SK-N-SH (cell line): ENCODE measurements around the gene SLCO2A1. TPM values are rescaled to one million over a fixed set of nuclear protein-coding genes. Genes with fewer than 3 reads are reported as not detected.

Source experiments
- CTCF ChIA-PET: fragments of 300-600, 350-600 bp; formaldehyde crosslinking; extraction: SDS; loops from one replicate; lab custom pipeline; 2021; lab: Yijun Ruan, JAX
- POLR2A ChIA-PET: fragments of 350-600 bp; sonication (Branson Sonifier 250); formaldehyde crosslinking; extraction: SDS; loops from one replicate; lab custom pipeline; 2020; ENCODE audit warnings: antibody characterized with exemption, inconsistent platforms; lab: Yijun Ruan, JAX
- DNase-seq: peaks from one replicate; pipeline ENCODE4 v3.0.0; 2012
- H2AFZ ChIP-seq: fragments of 200-600 bp; sonication (generic); 2 replicates; pipeline ENCODE4 v1.8.1; 2016; ENCODE audit warnings: antibody characterized with exemption, mild to moderate bottlenecking, low read depth
- H3F3A ChIP-seq: fragments of 200-600 bp; sonication (generic); replicated peaks from 2 replicates; pipeline ENCODE3; 2016; ENCODE audit warnings: antibody characterized with exemption, mild to moderate bottlenecking; ENCODE audit not compliant: insufficient read depth
- H3K27ac ChIP-seq, 2 experiments: fragments of 200-500 bp in 1 of 2; fragments of 200-600 bp in 1 of 2; sonication (Bioruptor generic) in 1 of 2; sonication (generic), shearing (Covaris generic) in 1 of 2; 2 replicates each; pipeline versions ENCODE4 v1.5.1 to v1.6.1; 2014 to 2016; ENCODE audit warnings: low read depth in 2 of 2, inconsistent platforms in 1 of 2, low read length in 1 of 2, mild to moderate bottlenecking in 1 of 2, mixed read lengths in 1 of 2
- H3K27me3 ChIP-seq: fragments of 200-600 bp; sonication (generic), shearing (Covaris generic); 2 replicates; pipeline ENCODE4 v1.6.1; 2016; ENCODE audit warnings: mixed run types; ENCODE audit not compliant: insufficient read depth
- H3K36me3 ChIP-seq, 2 experiments: fragments of 200-500 bp in 1 of 2; fragments of 200-600 bp in 1 of 2; sonication (Bioruptor generic) in 1 of 2; sonication (generic) in 1 of 2; replicated peaks in 1 of 2; 2 replicates each; pipeline versions ENCODE3 to v1.5.1; 2014 to 2016; ENCODE audit warnings: low read length in 1 of 2, mild to moderate bottlenecking in 1 of 2; ENCODE audit not compliant: insufficient read depth in 2 of 2, control insufficient read depth in 1 of 2
- H3K4me1 ChIP-seq, 2 experiments: fragments of 200-500 bp in 1 of 2; fragments of 200-600 bp in 1 of 2; sonication (Bioruptor generic) in 1 of 2; sonication (generic), shearing (Covaris generic) in 1 of 2; 2 replicates each; pipeline versions ENCODE4 v1.5.1 to v1.6.1; 2014 to 2016; ENCODE audit warnings: low read depth in 1 of 2, low read length in 1 of 2, mixed run types in 1 of 2; ENCODE audit not compliant: insufficient read depth in 2 of 2, control insufficient read depth in 1 of 2
- H3K4me2 ChIP-seq: fragments of 200-600 bp; sonication (generic), shearing (Covaris generic); 2 replicates; pipeline ENCODE4 v1.6.1; 2017; ENCODE audit warnings: mixed run types
- H3K4me3 ChIP-seq, 2 experiments: fragments of 200-500 bp in 1 of 2; fragments of 200-600 bp in 1 of 2; sonication (Bioruptor generic) in 1 of 2; sonication (generic), shearing (Covaris generic) in 1 of 2; 2 replicates each; pipeline versions ENCODE4 v1.5.1 to v1.8.1; 2014 to 2016; ENCODE audit warnings: low read depth in 2 of 2, inconsistent platforms in 1 of 2, low read length in 1 of 2, mild to moderate bottlenecking in 1 of 2, mixed read lengths in 1 of 2, moderate library complexity in 1 of 2
- H3K79me2 ChIP-seq: fragments of 200-600 bp; sonication (generic); 2 replicates; pipeline ENCODE4 v1.8.1; 2017; ENCODE audit warnings: mild to moderate bottlenecking; ENCODE audit not compliant: insufficient read depth
- H3K9ac ChIP-seq: fragments of 200-600 bp; sonication (generic); 2 replicates; pipeline ENCODE4 v1.6.1; 2017; ENCODE audit warnings: mixed run types
- H3K9me2 ChIP-seq: fragments of 200-600 bp; sonication (generic); 2 replicates; pipeline ENCODE4 v1.6.1; 2017; ENCODE audit warnings: mixed run types
- H3K9me3 ChIP-seq: fragments of 200-600 bp; sonication (generic); 2 replicates; pipeline ENCODE4 v1.6.1; 2017; ENCODE audit warnings: mixed run types, mild to moderate bottlenecking, moderate library complexity
- H4K20me1 ChIP-seq: fragments of 200-600 bp; sonication (generic); 2 replicates; pipeline ENCODE4 v1.6.1; 2017; ENCODE audit warnings: mild to moderate bottlenecking, mixed run types; ENCODE audit not compliant: insufficient read depth
- FOXJ3 ChIP-seq: sonication (generic); formaldehyde crosslinking; IDR thresholded peaks from 2 replicates; pipeline ENCODE4 v1.5.1; 2020; ENCODE audit warnings: mild to moderate bottlenecking, missing genetic modification reagents
- GABPA ChIP-seq: IDR thresholded peaks from 2 replicates; pipeline ENCODE4 v1.4.0; 2012; ENCODE audit warnings: low read depth, mild to moderate bottlenecking
- JUND ChIP-seq: IDR thresholded peaks from 2 replicates; pipeline ENCODE4 v1.4.0; 2012
- MEF2A ChIP-seq: IDR thresholded peaks from 2 replicates; pipeline ENCODE4 v1.4.0; 2012; ENCODE audit warnings: low read depth, borderline replicate concordance
- NFIC ChIP-seq: IDR thresholded peaks from 2 replicates; pipeline ENCODE4 v1.4.0; 2012; ENCODE audit warnings: borderline replicate concordance
- NRF1 ChIP-seq: IDR thresholded peaks from 2 replicates; pipeline ENCODE4 v1.6.1; 2012; ENCODE audit warnings: low read depth, mild to moderate bottlenecking, low read length
- PBX3 ChIP-seq: IDR thresholded peaks from 2 replicates; pipeline ENCODE4; 2012
- RCOR1 ChIP-seq: fragments of 150-350 bp; IDR thresholded peaks from 2 replicates; pipeline ENCODE4 v1.6.1; 2017; ENCODE audit warnings: antibody characterized with exemption, low read length
- REST ChIP-seq: IDR thresholded peaks from 2 replicates; pipeline ENCODE4 v1.6.1; 2012; ENCODE audit warnings: mild to moderate bottlenecking, low read depth, low read length, moderate library complexity
- RXRA ChIP-seq: IDR thresholded peaks from 2 replicates; pipeline ENCODE4 v1.4.0; 2012; ENCODE audit warnings: low read depth, mild to moderate bottlenecking, borderline replicate concordance
- SIN3A ChIP-seq: IDR thresholded peaks from 2 replicates; pipeline ENCODE4 v1.6.1; 2012; ENCODE audit warnings: low read depth, mild to moderate bottlenecking, low read length, moderate library complexity, borderline replicate concordance
- SMC3 ChIP-seq: IDR thresholded peaks from 2 replicates; pipeline ENCODE4 v1.6.1; 2012; ENCODE audit warnings: low read depth, low read length, improper control_type of control experiment
- YY1 ChIP-seq: IDR thresholded peaks from 2 replicates; pipeline ENCODE4 v1.4.0; 2012; ENCODE audit warnings: low read depth, mild to moderate bottlenecking
- WGBS: methylation state at CpG from one replicate; pipeline ENCODE4 v1.1.6; 2017; ENCODE audit warnings: low lambda C conversion rate; 5-methylcytosine and 5-hydroxymethylcytosine counted together
- polyA plus RNA-seq, 3 experiments: library from polyadenylated mRNA; depleted of rRNA; stranded (reverse); fragments of >200 nt; gene quantifications; 2 replicates each; pipeline ENCODE4 v1.2.3, GENCODE V29; 2012

The SLCO2A1 gene
- polyA plus RNA-seq, 1 of the 3 experiments (the other 2 are of a cell fraction), result 9.3 TPM

- Histone ChIP-seq H3K4me1 (peaks cover 0 to 9% of the 10 kb centered on the region in 2 experiments; a peak in 1 of 4 replicates), H3K27ac (no peak overlapping the region), H3K36me3 (no peaks in the 10 kb centered on the region), H3K27me3 (no peaks in the 10 kb centered on the region), H3K9me3 (no peaks in the 10 kb centered on the region), H3F3A (no peaks in the 10 kb centered on the region), H3K9me2 (no peaks in the 10 kb centered on the region), H3K79me2 (no peaks in the 10 kb centered on the region), H2AFZ (no peak overlapping the region), H3K4me2 (no peak overlapping the region), H3K4me3 (no peak overlapping the region), H4K20me1 (no peaks in the 10 kb centered on the region), H3K9ac (no peak overlapping the region)
- no peak for TF ChIP-seq YY1
- no peak for TF ChIP-seq RCOR1
- no peak for TF ChIP-seq SMC3
- DNase-seq, result no peak
- CTCF ChIA-PET, result interaction anchor here (1.3 kb wide), 1 partner anchor 241 kb away, joined by 4 read pairs; no protein-coding TSS in a partner anchor
- POLR2A ChIA-PET, result no interaction called here
- 73% methylated on average over 5 of the region's 5 CpGs for WGBS
Observed at GRCh38 chr3:133970339-133970738, 59.4 kb downstream of the SLCO2A1 start.

GRCh38 chr3:133967992-133968892, 61.5 kb downstream of the SLCO2A1 start:
- Histone ChIP-seq H3K9me2 (no peaks in the 10 kb centered on the region), H3K9ac (no peak overlapping the region), H2AFZ (no peak overlapping the region), H3K36me3 (no peaks in the 10 kb centered on the region), H3K27ac (no peak overlapping the region), H3K4me2 (no peak overlapping the region), H3K4me3 (no peak overlapping the region), H3K27me3 (no peaks in the 10 kb centered on the region), H4K20me1 (no peaks in the 10 kb centered on the region), H3K4me1 (peaks cover 0 to 9% of the 10 kb centered on the region in 2 experiments; a peak in 1 of 4 replicates), H3K9me3 (no peaks in the 10 kb centered on the region), H3K79me2 (no peaks in the 10 kb centered on the region), H3F3A (no peaks in the 10 kb centered on the region)
- 84% methylated on average over 15 of the region's 15 CpGs for WGBS
- CTCF ChIA-PET, result no interaction called here
- no peak for TF ChIP-seq NFIC
- no peak for TF ChIP-seq GABPA
- TF ChIP-seq SIN3A, result no peak
- POLR2A ChIA-PET, result no interaction called here
- DNase-seq, result no peak

GRCh38 chr3:133966954-133967353, 62.8 kb downstream of the SLCO2A1 start:
- no peaks in the 10 kb centered on the region for H4K20me1 ChIP-seq
- WGBS, result 90% methylated on average over 4 of the region's 4 CpGs
- CTCF ChIA-PET, result no interaction called here

More at GRCh38 chr3:133966954-133967353, 62.8 kb downstream of the SLCO2A1 start:
- H3F3A ChIP-seq, result no peaks in the 10 kb centered on the region
- H3K4me3 ChIP-seq, result no peak overlapping the region
- H3K4me1 ChIP-seq, result peaks cover 0 to 9% of the 10 kb centered on the region in 2 experiments; a peak in 1 of 4 replicates
- TF ChIP-seq MEF2A (no peak), PBX3 (no peak), FOXJ3 (CRISPR knock-in tag) (no peak), REST (no peak), NRF1 (no peak), RXRA (no peak), JUND (no peak), RCOR1 (no peak)
- POLR2A ChIA-PET, result no interaction called here
- no peak overlapping the region for H2AFZ ChIP-seq
- no peaks in the 10 kb centered on the region for H3K79me2 ChIP-seq
- H3K9me3 ChIP-seq, result no peaks in the 10 kb centered on the region
- no peaks in the 10 kb centered on the region for H3K9me2 ChIP-seq
- no peaks in the 10 kb centered on the region for H3K27me3 ChIP-seq
- H3K4me2 ChIP-seq, result no peak overlapping the region
- H3K36me3 ChIP-seq, result no peaks in the 10 kb centered on the region
- H3K9ac ChIP-seq, result no peak overlapping the region
- no peak for DNase-seq
- H3K27ac ChIP-seq, result no peak overlapping the region
